AG09319 (cell line): ENCODE measurements around the gene LYRM4.

Source experiments
- DNase-seq: peaks from one replicate; pipeline ENCODE4 v3.0.0-alpha.2; 2010; ENCODE audit warnings: low read depth; ENCODE audit errors: extremely low read depth
- TF ChIP-seq, protein P1 (sequence below): IDR thresholded peaks from 2 replicates; pipeline ENCODE4 v1.5.1; 2011; ENCODE audit warnings: low read depth, mild to moderate bottlenecking, inconsistent platforms, low read length, moderate library complexity

The LYRM4 gene

DNA sequence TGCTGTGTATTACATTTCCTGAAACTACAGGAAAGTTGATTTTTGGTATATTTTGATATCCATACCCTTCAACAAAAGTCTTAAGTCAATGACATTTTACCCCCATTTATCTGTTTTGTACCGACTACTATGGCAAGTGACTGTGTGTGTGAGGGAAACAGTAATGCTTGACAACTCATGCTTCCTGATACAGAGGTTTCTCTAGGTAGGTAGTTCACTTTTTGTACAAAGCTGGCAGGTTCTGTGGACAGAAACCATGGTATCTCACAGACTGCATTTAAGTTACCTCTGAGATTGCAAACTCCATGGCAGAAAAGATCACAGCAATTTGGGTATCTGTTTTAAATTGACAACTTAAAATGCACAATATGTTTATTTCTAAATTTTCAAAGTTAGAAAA, 29.3 kb upstream of the LYRM4 start:
- TF ChIP-seq, protein P1, sequence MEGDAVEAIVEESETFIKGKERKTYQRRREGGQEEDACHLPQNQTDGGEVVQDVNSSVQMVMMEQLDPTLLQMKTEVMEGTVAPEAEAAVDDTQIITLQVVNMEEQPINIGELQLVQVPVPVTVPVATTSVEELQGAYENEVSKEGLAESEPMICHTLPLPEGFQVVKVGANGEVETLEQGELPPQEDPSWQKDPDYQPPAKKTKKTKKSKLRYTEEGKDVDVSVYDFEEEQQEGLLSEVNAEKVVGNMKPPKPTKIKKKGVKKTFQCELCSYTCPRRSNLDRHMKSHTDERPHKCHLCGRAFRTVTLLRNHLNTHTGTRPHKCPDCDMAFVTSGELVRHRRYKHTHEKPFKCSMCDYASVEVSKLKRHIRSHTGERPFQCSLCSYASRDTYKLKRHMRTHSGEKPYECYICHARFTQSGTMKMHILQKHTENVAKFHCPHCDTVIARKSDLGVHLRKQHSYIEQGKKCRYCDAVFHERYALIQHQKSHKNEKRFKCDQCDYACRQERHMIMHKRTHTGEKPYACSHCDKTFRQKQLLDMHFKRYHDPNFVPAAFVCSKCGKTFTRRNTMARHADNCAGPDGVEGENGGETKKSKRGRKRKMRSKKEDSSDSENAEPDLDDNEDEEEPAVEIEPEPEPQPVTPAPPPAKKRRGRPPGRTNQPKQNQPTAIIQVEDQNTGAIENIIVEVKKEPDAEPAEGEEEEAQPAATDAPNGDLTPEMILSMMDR: no peak
- no peak for DNase-seq

DNA sequence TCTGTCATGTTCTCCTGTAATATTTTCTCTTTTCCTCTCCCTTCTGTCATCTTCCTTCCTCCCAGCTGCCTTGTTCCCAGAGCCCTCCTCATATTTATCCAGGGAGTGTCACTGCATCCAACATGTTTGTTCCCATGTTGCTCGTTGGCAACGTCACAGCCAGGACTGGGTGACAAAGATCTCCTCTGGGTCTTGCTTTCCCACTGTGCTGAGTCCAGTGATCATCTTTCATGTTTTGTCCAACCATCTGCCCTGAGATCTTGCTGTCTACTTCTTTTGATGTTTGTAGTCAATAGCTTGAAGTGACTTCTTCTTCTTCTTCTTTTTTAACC, 27.2 kb upstream of the LYRM4 start:
- TF ChIP-seq, protein P1: no peak
- no peak for DNase-seq

DNA sequence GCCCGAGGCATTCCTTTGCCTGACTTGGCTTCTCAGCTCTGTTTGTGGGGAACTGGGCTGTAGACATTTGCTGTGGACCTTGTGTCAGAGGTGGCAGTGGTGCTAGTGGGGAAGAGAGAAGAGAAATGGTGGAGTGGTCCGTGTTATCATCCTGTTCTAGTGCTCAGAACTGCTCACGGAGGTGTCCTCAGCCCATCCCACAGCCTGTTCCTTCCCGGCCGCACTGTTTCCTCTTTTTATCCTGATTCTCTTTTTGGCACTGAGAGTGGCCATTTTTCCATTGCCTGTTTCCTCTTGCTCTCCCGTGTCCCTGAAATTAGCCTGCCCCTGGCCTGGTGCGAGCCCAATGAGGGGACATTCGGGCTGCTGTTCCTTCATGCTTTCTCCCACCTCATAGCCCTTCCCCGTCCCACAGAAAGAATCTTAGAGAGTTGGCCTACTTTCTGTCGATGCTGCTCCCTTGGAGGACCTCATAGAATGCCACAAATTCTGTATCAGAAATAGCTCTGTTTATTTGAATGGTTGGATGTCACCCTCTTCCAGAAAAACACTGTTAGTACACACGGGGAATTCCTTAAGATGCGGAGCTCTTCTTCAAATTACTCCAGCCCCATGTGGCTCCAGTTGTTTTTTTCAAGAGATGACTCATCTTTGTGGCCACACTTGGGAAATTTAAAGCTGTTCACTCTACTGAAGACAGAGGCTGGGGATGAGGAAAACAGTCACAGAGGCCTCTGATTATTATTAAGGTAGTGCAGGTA, 26.6 kb upstream of the LYRM4 start:
- DNase-seq: peak; percentile 4
- TF ChIP-seq, protein P1: no peak

DNA sequence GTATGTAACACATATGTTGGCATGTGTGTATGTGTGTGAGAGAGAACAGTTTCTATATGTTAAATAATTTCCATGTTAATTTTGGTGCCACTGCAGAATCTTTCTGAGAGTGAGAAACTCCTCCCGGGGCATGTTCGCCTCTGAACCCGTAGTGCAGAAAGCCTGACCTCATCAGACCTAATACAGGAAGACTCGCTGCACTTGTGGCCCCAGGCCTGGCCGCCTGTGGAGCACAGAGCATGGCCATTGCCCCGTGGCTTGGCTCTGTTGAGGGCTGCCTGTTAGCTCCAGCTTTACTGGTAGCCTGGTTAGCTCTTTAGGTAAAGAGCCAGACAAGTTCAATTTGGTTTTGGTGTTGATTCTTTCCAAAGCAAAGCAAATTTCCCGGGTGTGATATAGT, 26.0 kb upstream of the LYRM4 start:
- no peak for DNase-seq
- TF ChIP-seq, protein P1: no peak

DNA sequence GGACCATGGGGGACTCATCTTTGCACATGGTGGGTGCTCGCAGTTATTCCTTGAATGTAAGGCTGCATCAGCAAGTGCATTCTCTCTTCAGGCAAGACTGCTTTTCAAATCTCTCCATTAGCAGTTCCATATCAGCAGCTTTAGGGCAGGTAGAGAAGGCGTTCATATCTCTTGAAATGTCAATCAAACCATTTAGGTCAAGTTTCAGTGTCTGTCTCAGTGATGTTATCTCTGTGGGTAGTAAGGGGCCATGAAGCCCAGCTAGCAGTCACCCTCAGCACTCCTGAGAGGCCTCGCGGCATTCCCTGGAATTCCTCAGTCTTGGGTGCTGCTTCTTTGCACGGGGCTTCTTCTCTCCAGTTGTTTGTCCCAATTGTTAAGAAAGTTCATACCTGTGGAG, 24.8 kb upstream of the LYRM4 start:
- TF ChIP-seq, protein P1: no peak
- no peak for DNase-seq

DNA sequence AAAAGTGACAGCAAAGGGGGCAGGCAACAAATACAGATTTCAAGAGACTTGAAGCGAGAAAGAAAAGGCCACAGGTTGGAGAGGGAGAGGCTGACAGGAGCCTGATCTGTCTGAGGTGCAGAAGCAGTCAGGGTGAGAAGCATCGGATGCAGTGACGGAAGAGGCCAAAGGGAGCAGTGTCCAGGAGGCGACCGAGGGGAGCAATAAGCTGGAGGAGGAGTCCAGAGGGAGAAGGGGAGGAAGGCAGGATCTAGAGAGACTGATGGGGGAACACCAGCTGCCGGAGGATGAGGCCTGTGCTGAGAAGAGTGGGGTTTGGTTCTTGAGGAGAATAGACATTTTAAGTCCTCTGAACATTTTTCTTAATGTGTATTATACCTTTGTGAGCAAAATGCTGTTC, 24.3 kb upstream of the LYRM4 start:
- TF ChIP-seq, protein P1: no peak
- no peak for DNase-seq

DNA sequence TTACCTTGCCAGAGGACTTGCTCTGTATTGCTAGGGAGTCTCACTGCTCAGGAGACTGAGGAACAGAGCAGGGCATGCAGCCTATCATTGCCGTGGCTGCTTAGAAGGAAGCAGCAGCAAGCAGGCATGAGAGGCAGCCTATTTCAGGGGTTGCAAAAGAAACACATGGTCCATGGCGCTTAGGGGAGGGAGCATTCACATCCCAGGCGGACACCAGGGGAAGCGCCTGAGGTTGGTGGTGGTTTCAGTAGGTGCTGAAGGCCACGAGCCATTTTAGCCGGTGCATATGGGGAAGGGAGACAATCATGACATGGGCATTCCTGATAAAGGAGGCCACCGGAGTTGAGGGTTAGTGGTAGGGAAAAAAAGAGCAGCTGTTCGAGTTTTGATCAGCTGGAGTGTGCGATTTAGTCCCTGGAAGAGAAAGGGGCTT, 21.5 kb upstream of the LYRM4 start:
- no peak for DNase-seq
- TF ChIP-seq, protein P1: no peak
